NCI-H1436 (cell line): ENCODE measurements around the gene PTPRZ1.

Source experiments
- DNase-seq: peaks from one replicate; lab custom pipeline; 2025; lab: John Stamatoyannopoulos, UW

PTPRZ1 gene

DNA sequence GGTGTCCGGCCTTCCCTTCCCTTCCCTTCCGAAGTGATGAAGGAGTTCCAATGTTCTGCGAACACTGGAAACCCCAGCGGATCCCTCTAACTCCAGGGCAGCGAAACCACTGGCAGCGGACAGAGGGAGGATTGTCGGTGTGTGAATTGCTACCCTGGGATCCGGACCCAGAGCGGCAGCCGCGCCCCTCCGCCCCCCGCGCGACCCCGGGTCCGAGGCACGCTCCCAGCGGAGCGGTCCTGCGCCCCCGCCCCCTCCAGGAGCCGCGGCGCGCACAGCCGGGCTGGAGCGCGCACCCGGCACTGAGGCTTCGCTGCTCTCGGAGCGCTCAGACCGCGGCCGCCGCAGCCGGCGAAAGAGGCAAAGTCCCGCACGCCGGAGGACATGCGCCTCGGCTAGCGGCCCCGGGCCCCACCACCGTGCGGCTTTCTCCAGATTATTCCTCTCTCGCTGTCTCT lies at the start of gene PTPRZ1:
Gene PTPRZ1 (plus strand): TSS at position 331 of the 458 bp plus-strand sequence. CDS start 339 bp downstream, outside the sequence.
- DNase-seq = peak; percentile 49

DNA sequence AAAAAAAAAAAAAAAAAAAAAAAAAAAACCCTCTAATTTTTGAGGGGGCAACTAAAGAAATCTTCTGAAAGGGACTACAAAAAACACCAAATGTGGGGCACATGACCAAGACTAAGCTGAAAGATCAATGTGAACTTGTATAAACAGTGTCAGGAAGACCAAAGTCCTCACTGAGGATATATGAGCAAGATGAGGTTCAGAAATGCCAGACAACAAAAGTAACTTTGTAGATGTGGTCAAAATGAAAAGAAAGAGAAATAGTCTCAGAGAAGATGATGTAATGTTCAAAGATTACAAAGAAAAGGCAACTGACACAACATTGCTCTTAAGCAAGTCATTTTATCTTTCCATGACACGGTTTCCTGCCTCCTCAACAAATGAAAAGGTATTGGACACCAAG lies 48.7 kb upstream of the PTPRZ1 start:
- no peak for DNase-seq

DNA sequence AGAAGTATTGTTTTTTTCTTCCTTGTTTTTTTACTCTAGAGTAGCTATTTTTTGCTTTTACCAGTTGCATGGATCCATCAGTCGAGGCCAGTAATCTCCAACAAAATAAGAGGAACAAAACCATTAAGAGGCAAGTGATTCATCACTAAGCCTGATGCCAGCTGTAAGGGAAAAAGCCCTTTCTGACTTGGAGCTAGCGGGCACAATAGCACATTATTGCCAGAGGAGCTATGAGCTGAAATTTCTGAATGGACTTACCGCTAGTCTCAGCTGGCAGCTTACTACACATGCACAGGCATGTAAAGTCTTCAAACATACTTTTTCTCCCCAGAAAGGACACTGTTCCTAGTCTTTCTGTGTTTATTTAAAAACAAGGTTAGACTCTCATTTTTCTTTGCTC lies 41.6 kb upstream of the PTPRZ1 start:
- no peak for DNase-seq

DNA sequence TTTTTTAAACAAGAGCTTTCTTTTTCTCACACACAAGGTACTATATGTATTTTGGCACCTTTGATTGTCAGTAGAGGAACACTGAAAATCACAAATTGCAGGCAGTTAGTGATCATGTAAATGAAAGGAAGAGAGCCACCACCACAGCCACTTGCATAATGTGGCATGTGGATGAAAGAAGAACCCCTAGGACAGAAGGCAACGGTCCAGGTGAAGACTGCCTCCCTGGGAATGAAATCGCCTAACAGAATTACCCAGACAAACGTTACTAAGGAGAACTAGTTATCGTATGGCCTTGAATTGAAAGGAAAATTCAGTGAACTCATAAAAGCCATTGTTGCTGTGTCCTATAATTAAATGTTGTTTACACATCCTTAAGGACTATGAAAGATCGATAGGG lies 41.2 kb upstream of the PTPRZ1 start:
- DNase-seq = no peak

DNA sequence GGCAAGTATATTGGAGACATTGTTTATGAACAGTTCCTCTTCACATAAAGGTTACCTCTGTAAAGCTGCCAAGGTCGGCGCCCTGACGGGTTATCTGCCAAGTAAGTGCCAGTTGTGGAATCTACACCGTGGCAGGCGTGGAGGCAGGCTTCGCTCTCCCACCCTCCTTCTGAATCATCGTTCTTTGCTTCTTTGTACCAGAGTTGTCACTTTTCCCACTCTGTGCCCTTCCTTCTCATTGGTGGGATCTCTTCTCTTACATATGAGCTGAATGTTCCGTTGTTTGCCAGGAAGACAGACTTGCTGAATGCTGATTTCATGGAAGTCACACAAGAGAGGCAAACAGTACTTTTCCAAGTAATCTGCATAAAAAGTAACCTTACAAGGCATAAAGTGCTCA lies 40.6 kb upstream of the PTPRZ1 start:
- no peak for DNase-seq

DNA sequence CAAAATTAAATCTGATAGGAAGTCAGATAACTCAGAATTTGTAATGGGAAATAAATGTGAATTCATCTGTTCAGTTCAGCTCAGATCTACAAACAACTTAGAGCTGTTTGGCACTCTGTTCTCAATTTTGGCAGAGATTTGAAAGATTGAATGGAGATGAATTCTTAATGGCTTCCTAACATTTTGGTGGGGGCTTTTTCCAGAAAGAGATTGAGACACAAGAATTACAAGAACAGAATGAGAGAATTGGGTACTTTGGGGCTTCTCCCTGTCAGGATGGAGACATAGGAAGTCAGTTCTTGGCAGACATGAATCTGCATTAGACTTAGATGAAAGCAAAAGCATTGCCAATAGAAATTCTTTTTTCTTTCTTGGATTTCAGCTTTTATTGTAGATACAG lies 39.0 kb upstream of the PTPRZ1 start:
- no peak for DNase-seq

DNA sequence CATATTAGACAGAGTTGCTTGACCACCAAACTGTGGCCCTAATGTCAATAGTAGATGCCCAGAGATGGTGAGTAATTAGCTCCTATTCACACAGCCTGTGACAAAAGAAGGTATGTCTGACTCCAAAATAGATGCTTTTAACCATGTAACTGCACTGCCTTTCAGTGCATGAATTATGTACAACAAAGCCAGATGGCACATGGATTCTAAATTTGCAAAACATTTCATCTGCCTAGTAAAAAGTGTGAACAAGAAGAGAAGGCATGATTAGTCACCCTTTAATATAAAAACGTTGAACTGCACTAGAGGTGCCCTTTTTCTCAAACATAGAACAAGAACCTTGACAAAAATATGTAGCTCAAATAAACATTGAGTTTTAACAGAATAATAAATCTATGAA lies 35.5 kb upstream of the PTPRZ1 start:
- DNase-seq = no peak

DNA sequence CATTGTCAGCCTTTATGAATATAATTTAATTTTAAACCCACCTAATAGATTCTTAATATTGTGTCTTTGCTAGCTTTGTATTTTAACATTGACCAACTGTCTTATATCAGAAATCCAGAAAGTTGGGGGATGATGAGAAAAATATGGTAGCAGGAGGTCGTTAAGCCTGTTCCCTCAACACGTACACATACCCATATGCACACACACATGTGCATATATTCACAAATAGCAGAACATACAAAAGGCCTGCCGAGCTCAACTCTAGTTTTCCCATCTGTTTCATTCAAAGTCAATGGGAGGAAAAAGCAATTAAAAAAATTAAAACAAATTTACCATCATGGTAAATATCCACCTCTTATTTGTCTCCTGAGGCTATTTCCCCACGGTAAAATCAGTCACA lies 25.9 kb upstream of the PTPRZ1 start:
- no peak for DNase-seq

DNA sequence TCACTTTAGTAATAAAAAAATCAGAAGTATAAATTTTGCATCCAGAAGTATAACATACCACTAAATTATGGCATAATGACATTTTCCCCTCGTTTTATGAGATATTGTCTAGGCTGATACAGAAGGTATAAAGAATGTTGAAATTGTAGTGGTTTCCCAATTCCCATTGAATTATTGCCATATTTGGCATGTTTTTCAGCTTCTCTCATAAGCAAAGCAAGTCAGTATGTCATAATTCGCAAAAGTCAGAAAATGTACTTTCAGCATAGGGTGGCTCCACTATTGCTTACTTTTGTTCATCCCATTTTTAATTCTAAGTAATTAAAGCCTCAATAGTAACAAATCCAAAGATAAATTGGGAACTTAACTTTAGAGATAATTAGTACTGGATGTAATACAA lies 19.7 kb upstream of the PTPRZ1 start:
- no peak for DNase-seq

DNA sequence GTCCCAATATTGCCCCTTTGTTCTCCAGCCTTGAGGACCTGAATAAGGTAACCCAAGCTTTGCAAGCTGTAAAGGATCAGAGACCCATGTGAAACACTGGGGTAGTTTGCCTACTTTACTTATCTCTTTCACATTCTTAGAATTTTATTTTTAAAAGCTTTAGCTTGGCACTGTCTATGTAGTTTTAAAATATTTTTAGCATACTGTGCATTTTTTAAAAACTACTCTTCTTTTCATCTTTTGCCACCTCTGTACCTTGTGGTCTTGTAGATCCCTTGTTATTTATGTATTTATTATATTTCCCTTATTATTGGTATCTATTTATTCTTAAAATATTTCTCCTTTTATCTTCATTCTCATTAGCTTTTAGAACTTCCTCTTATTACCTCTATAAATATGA lies 12.0 kb upstream of the PTPRZ1 start:
- DNase-seq = no peak

DNA sequence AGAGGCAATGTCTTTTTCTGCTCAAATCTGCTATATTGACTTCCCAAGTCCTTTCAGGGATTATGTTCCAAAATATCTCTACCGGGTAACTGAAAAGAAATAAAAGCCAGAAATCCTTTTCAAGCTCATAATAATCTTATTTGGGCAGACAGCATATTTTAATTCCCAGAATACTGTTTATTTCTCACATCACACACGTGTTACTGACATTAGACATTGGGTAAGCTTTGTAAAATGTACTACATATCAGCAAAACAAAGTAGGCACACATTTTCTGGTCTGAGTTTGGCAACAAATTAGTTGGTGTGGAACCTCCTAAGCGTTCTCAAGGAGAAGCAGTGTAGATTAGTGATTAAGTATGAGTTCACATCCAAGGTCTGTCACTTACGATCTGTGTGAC lies 10.4 kb upstream of the PTPRZ1 start:
- DNase-seq = no peak

DNA sequence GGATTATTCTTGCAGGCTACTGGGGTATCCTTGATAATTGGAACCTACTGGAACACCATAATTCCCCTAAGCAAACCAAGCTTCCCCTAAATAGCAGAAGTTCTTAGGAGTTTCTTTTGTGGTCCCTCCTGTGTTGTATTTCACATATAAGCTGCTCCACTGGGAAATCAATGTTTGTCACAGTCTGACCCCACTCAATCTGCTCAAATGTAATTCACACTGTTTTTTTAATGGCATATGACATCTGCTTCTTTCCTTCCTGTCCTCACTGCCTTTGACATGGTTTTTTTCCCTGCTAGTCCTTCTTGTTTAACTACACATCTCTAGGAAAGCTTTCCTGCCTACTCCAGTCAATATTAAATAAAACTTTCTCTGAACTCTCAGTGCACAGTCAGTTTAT lies 1.8 kb upstream of the PTPRZ1 start:
- no peak for DNase-seq

DNA sequence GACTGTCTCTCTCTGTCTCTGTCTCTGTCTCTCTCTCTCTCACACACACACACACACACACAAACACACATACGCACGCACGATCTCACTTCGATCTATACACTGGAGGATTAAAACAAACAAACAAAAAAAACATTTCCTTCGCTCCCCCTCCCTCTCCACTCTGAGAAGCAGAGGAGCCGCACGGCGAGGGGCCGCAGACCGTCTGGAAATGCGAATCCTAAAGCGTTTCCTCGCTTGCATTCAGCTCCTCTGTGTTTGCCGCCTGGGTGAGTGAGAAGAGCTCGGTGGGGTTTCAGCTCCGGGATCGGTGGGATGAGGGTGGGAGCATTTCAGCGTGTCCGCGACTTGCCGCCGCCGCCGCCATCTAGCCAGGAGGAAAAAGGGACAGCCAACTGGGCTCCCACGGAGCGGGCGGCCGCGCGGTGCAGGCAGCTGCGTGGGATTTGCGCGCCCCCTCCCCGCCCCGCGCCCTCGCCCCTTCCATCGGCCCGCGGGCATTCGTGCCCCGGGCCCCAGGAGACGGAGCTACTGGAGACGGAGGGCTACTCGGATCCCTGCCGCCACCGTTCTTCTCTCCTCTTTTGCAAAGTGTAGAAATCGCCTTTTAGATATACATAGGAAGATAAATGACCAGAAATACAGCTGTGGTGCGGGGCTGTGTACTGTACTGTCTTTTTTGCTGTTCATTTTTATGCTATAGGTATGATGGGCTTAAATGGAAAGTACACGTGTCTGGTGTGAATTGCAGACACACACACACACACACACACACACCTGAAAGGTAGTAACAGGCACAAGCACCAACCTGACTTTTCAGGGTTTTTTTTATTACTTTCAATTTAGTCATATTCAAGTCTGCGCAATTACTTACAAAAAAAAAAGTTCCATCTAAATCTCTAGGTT lies 581 bp downstream of the PTPRZ1 start:
- no peak for DNase-seq

DNA sequence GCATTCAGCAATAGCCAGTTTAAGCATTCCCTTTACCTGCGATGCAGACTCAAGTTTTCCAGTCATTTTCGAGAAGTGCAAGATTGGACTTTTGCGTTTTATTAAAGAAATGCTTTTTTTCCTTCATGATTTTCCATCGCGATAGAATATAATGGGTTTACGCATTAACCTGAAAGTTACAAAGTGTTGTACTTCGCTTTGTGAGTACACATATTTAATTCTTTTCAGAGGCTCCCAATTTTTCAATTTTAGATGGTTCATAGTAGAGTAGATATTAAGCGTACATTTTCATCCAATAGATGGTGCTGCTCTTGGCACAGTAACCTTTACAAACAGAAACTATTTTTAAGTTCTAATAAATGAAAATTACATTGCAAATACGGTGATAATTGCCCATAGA lies 1.3 kb downstream of the PTPRZ1 start:
- no peak for DNase-seq

DNA sequence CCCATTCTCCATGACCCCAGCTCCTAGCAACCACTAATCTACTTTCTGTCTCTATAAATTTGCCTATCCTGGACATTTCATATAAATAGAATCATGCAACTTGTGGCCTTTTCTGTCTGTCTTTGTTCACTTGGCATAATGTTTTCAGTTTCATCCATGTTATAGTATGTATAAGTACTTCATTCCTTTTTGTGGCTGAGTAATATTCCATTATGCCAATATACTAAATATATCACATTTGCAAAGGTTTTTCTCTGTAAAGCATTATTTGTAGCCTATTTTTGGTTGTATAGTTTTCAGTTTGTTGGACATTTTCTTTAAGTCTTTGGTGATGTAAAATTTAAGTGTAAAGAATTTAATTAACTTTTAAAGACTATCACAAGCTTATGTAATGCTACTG lies 2.2 kb downstream of the PTPRZ1 start:
- no peak for DNase-seq

DNA sequence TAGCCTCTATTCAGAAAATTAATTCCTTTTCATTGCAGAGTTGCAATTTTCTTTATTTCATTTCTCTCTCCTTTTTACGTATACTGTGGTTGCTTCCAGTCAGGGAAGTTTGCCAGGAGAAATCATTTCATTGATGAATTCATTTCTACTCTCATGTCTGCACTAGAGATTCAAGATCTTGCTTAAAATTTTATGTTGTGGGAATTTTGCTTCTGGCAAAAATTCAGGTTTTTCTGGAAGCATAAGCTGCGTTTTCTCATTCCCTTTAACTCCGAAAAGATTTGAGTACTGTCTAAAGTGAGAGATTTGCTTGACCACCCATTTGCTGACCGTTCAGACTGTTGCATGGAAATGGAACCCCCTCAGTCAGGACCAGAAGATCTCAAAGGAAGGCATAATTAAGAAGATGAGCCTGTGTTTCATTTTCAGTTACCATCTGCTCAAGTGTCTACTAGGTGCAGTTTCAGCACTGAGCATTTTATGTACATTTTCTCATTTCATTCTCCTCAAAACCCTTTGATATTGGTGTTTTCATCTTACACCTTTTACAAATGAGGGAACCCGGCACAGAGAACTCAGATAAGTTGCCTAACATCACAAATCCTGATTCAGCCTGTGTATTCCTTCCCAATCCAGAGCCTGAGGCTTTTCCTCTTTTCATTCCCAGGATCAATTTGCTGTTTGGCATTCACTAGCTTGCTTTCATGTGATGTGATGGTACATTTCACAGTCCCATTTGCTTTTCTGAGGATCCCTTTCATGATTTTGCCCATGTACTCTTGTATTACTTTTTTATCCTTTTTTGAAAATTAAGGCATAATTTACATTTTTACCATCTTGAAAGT lies 3.9 kb downstream of the PTPRZ1 start:
- DNase-seq = no peak

DNA sequence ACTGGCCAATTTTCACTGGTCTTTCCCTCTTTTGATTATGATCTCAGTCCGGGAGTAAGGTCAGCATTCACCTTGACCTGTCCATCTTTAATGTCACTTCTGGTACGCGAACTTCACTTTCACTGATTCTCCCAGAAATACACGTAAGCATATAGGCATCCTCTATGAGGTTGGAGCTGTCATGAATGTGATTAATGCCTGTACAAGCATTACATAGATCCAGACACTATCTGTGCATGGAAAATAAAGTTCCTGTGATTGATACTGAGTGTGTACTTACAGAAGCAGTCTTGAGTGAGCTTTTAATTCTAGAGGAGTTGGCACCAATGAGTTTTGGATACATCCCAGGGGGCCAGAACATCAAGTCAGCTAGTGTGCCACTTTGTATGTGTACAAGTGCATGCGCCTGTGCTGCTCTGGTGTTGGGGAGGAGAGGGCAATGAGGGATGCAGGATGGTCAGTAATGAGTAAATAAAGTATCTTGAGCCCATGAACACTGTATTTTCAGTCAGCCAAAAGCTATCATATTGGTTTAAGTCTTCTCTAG lies 6.0 kb downstream of the PTPRZ1 start:
- no peak for DNase-seq

DNA sequence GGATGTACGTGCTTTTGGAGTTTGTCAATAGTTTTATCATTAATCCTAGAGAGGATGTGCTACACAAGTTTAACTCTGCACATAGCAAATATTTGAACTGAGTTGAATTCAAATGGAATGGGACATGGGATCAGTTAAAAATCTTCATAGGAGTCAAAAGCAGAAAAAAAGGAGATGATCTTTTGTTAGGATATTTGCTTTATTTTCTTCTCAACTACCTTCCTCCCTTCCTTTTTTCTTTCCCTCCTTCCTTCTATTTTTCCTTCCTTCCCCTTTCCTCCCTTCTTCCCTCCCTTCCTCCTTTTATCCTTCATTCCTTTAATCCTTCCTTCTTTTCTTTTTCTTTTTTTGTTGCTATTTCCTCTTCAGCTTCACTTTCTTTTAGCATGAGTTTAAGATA lies 6.6 kb downstream of the PTPRZ1 start:
- no peak for DNase-seq

DNA sequence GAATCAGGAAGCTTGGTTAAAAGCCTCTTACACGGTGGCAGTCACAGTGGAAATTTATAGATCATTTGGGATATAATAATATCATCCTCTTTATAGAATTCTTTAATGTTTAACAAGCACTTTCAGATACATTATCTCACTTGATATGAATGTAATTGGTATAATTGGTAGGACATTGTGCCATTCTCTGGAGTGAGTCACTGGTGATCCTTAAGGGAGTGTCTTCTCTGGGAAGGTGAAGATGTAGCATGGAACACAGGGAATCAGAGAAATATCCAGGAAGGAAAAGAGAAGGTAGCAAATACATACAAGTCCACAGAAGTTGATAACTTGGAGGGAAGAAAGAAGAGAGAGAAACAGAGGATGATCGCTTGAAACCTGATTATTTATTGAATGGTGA lies 9.8 kb downstream of the PTPRZ1 start:
- DNase-seq = peak; percentile 21

DNA sequence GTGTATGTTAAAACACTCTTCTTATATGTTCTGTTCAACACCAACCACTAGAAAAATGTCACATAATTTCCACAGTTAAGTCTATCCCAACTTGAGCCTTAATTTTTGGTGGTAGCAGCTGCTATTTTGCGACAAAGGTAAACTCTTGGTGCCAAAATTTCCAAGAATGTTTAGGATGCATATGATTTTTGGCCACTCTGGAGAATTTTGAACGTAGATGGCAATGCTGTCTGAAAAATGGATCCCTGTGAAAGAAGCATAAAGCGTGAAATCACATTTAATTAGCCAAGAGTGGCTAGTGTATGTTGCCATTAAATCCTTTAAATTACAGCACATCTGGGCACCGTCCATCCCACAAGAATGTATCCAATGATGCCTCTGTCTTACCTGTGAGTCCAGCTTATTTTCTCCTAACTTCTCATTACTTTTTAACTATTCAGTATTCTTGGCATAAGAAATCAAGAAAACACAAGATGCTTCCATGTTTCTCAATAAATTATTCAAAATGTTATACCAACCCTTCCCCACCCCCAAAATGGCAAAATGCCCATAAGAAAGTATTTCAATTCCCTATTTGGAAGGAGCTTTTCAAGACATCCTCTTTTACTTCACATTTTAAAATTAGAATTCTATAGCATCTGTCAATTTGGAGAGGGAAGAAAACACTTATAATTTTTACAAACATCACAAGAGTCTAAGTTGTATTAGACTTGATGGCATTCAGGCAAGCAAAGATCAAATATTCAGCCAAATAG lies 12.4 kb downstream of the PTPRZ1 start:
- no peak for DNase-seq

DNA sequence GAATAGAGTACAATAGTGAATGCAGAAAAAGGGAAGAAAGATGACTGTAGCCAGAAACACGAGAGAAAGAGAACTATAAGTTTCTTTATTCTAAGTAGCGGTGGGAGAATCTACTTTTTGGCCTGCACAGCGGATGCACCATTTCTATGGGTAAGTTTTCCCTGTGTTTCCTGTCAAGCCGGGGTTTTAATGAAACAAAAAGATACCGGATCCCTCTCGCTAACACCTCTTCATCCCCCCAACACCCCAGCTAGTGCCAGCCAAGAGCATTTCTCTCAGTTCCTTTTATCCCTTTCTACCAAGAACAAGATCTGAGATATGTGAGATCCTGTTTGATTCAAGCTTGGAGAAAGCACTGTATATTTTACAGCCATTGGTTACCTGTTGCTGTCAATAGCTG lies 14.7 kb downstream of the PTPRZ1 start:
- DNase-seq = no peak

DNA sequence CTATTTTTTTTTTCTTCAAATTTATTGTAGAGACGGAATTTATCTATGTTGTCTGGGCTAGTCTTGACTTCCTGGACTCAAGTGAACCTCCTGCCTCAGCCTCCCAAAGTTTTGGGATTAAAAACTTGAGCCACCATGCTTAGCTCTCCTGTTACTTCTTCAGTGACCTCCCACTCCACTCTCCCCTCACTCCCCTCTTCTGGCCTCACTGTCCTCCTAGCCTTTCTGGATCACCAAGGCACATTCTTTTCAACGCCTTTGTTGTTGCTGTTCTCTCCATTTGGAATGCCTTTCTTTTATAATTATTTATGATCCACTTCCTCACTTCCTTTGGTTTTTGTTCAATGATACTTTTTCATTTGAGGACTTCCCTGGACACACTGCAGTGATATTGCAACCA lies 17.9 kb downstream of the PTPRZ1 start:
- DNase-seq = no peak
